Measurements from ENCODE around the gene WDR18.

WDR18 gene

GRCh38 chr19:1009981-1010538 is 25.9 kb downstream of the WDR18 start:
- DNase-seq (ENCODE audit: low spot score in 2 of 2), result no peak
- H3K27me3 Mint-ChIP-seq, result no peaks in the 10 kb centered on the region
- no peaks in the 10 kb centered on the region for H3K9me3 Mint-ChIP-seq
- peaks cover 9% of the 10 kb centered on the region for H3K36me3 Mint-ChIP-seq
- H3K4me1 Mint-ChIP-seq, result no peaks in the 10 kb centered on the region
- ATAC-seq (ENCODE audit: low read depth), result no peak
- H3K27ac Mint-ChIP-seq, result no peak overlapping the region
- no peak overlapping the region for H3K4me3 Mint-ChIP-seq

GRCh38 chr19:1010586-1011510 is 26.7 kb downstream of the WDR18 start:
- H3K27me3 Mint-ChIP-seq, result no peaks in the 10 kb centered on the region
- peaks cover 9% of the 10 kb centered on the region for H3K36me3 Mint-ChIP-seq
- H3K27ac Mint-ChIP-seq, result peak overlapping the region; percentile 35
- H3K4me1 Mint-ChIP-seq, result no peaks in the 10 kb centered on the region
- DNase-seq (ENCODE audit: low spot score in 2 of 2) (no peak), ATAC-seq (ENCODE audit: low read depth) (no peak)
- H3K4me3 Mint-ChIP-seq, result no peak overlapping the region
- no peaks in the 10 kb centered on the region for H3K9me3 Mint-ChIP-seq

- Mint-ChIP-seq H3K27ac (no peak overlapping the region), H3K9me3 (no peaks in the 10 kb centered on the region), H3K27me3 (no peaks in the 10 kb centered on the region), H3K4me3 (no peak overlapping the region), H3K36me3 (peaks cover 7% of the 10 kb centered on the region), H3K4me1 (peaks cover 8% of the 10 kb centered on the region)
- ATAC-seq (ENCODE audit: low read depth) (no peak), DNase-seq (ENCODE audit: low spot score in 2 of 2) (no peak)
These were observed 27.7 kb downstream of the WDR18 start for GRCh38 chr19:1011831-1012333.

- H3K36me3 Mint-ChIP-seq, result peaks cover 4% of the 10 kb centered on the region
- ATAC-seq (ENCODE audit: low read depth) (no peak), DNase-seq (ENCODE audit: low spot score in 2 of 2) (no peak)
- H3K9me3 Mint-ChIP-seq, result no peaks in the 10 kb centered on the region
- peaks cover 12% of the 10 kb centered on the region for H3K4me1 Mint-ChIP-seq
- H3K27ac Mint-ChIP-seq, result no peak overlapping the region
- no peak overlapping the region for H3K4me3 Mint-ChIP-seq
- H3K27me3 Mint-ChIP-seq, result no peaks in the 10 kb centered on the region
These were observed 28.2 kb downstream of the WDR18 start for GRCh38 chr19:1012334-1012733.

- Mint-ChIP-seq H3K27me3 (no peaks in the 10 kb centered on the region), H3K36me3 (peaks cover 4% of the 10 kb centered on the region)
These were observed 29.1 kb downstream of the WDR18 start for GRCh38 chr19:1013218-1013617.

GRCh38 chr19:1014161-1015060 is 30.3 kb downstream of the WDR18 start:
- H3K4me1 Mint-ChIP-seq, result peaks cover 21% of the 10 kb centered on the region
- peaks cover 4% of the 10 kb centered on the region for H3K36me3 Mint-ChIP-seq
- no peaks in the 10 kb centered on the region for H3K27me3 Mint-ChIP-seq
- no peak for DNase-seq (ENCODE audit: low spot score in 2 of 2)
- no peaks in the 10 kb centered on the region for H3K9me3 Mint-ChIP-seq
- no peak for ATAC-seq (ENCODE audit: low read depth)
- no peak overlapping the region for H3K4me3 Mint-ChIP-seq
- no peak overlapping the region for H3K27ac Mint-ChIP-seq

More at GRCh38 chr19:1013218-1013617, 29.1 kb downstream of the WDR18 start:
- Mint-ChIP-seq H3K4me1 (peaks cover 19% of the 10 kb centered on the region), H3K4me3 (no peak overlapping the region), H3K27ac (no peak overlapping the region), H3K9me3 (no peaks in the 10 kb centered on the region)
- ATAC-seq (ENCODE audit: low read depth), result no peak
- DNase-seq (ENCODE audit: low spot score in 2 of 2), result no peak

GRCh38 chr19:1015061-1015781 is 31.1 kb downstream of the WDR18 start:
- no peaks in the 10 kb centered on the region for H3K9me3 Mint-ChIP-seq
- H3K27ac Mint-ChIP-seq, result no peak overlapping the region
- H3K36me3 Mint-ChIP-seq, result peaks cover 4% of the 10 kb centered on the region
- no peak overlapping the region for H3K4me3 Mint-ChIP-seq
- DNase-seq (ENCODE audit: low spot score in 2 of 2), result no peak
- ATAC-seq (ENCODE audit: low read depth), result no peak
- no peaks in the 10 kb centered on the region for H3K27me3 Mint-ChIP-seq
- H3K4me1 Mint-ChIP-seq, result peaks cover 24% of the 10 kb centered on the region

- ATAC-seq (ENCODE audit: low read depth), result no peak
These were observed 31.9 kb downstream of the WDR18 start for GRCh38 chr19:1015782-1016646.

GRCh38 chr19:1016647-1017114 is 32.5 kb downstream of the WDR18 start:
- H3K27ac Mint-ChIP-seq, result peak overlapping the region; percentile 84
- peak overlapping the region; percentile 80 for H3K4me3 Mint-ChIP-seq
- DNase-seq (ENCODE audit: low spot score in 2 of 2) (no peak), ATAC-seq (ENCODE audit: low read depth) (no peak)
- no peaks in the 10 kb centered on the region for H3K27me3 Mint-ChIP-seq
- H3K4me1 Mint-ChIP-seq, result peaks cover 30% of the 10 kb centered on the region
- peaks cover 3% of the 10 kb centered on the region for H3K36me3 Mint-ChIP-seq
- no peaks in the 10 kb centered on the region for H3K9me3 Mint-ChIP-seq

More at GRCh38 chr19:1015782-1016646, 31.9 kb downstream of the WDR18 start:
- no peak overlapping the region for H3K27ac Mint-ChIP-seq
- no peak for DNase-seq (ENCODE audit: low spot score in 2 of 2)
- peaks cover 4% of the 10 kb centered on the region for H3K36me3 Mint-ChIP-seq
- H3K4me1 Mint-ChIP-seq, result peaks cover 24% of the 10 kb centered on the region
- H3K9me3 Mint-ChIP-seq, result no peaks in the 10 kb centered on the region
- H3K4me3 Mint-ChIP-seq, result peak overlapping the region; percentile 80
- no peaks in the 10 kb centered on the region for H3K27me3 Mint-ChIP-seq

- Mint-ChIP-seq H3K9me3 (no peaks in the 10 kb centered on the region), H3K27me3 (no peaks in the 10 kb centered on the region), H3K27ac (peak overlapping the region; percentile 84), H3K36me3 (peaks cover 3% of the 10 kb centered on the region), H3K4me1 (peaks cover 30% of the 10 kb centered on the region), H3K4me3 (peak overlapping the region; percentile 80)
- DNase-seq (ENCODE audit: low spot score in 2 of 2) (no peak), ATAC-seq (ENCODE audit: low read depth) (no peak)
These were observed 33.2 kb downstream of the WDR18 start for GRCh38 chr19:1017115-1017905.

- no peak for ATAC-seq (ENCODE audit: low read depth)
- no peak for DNase-seq (ENCODE audit: low spot score in 2 of 2)
- H3K4me1 Mint-ChIP-seq, result peaks cover 30% of the 10 kb centered on the region
- H3K36me3 Mint-ChIP-seq, result peaks cover 3% of the 10 kb centered on the region
- H3K4me3 Mint-ChIP-seq, result peak overlapping the region; percentile 80
- H3K27ac Mint-ChIP-seq, result peak overlapping the region; percentile 84
- no peaks in the 10 kb centered on the region for H3K27me3 Mint-ChIP-seq
- H3K9me3 Mint-ChIP-seq, result no peaks in the 10 kb centered on the region
These were observed 33.8 kb downstream of the WDR18 start for GRCh38 chr19:1017906-1018305.

GRCh38 chr19:1018393-1018792 is 34.2 kb downstream of the WDR18 start:
- Mint-ChIP-seq H3K4me1 (peaks cover 30% of the 10 kb centered on the region), H3K9me3 (no peaks in the 10 kb centered on the region), H3K36me3 (peaks cover 3% of the 10 kb centered on the region), H3K27me3 (no peaks in the 10 kb centered on the region), H3K27ac (peak overlapping the region; percentile 84), H3K4me3 (peak overlapping the region; percentile 96)
- no peak for ATAC-seq (ENCODE audit: low read depth)
- no peak for DNase-seq (ENCODE audit: low spot score in 2 of 2)

Data from memory B cell (primary cell).